ENCODE measurements around the gene TECR. TPM values are rescaled to one million over a fixed set of nuclear protein-coding genes. Genes with fewer than 3 reads are reported as not detected.

The TECR gene
- total RNA-seq (2014; rRNA removed; shearing (Covaris generic)): 188 and 189 TPM in 2 replicates

GRCh38 chr19:14529254-14530004, at the start of gene TECR:
TSS of gene TECR (plus strand) at chr19:14529594. CDS start at chr19:14529697, 103 bp downstream.
- Histone ChIP-seq H3K36me3 (peaks cover 5% of the 10 kb centered on the region; the same call in 1 of the 2 replicates), H3K27ac (peak within 1 kb of the TSS; percentile 84), H3K9me3 (replicated peaks) (no peaks in the 10 kb centered on the region), H3K27me3 (no peaks in the 10 kb centered on the region), H3K4me3 (peak within 1 kb of the TSS; percentile 84), H3K4me1 (peaks cover 7% of the 10 kb centered on the region; the same call in 1 of the 2 replicates)
- DNase-seq: peak; percentile 100

GRCh38 chr19:14479975-14480699, 49.3 kb upstream of the TECR start:
- Histone ChIP-seq H3K4me3 (no peak overlapping the region), H3K9me3 (replicated peaks) (no peaks in the 10 kb centered on the region), H3K27ac (no peak overlapping the region), H3K36me3 (peaks cover 20% of the 10 kb centered on the region), H3K27me3 (no peaks in the 10 kb centered on the region), H3K4me1 (peaks cover 9% of the 10 kb centered on the region)
- DNase-seq: peak; percentile 54 to 73

- H3K9me3 ChIP-seq (replicated peaks): no peaks in the 10 kb centered on the region
- DNase-seq: no peak
- peaks cover 20% of the 10 kb centered on the region for H3K36me3 ChIP-seq
- no peak overlapping the region for H3K27ac ChIP-seq
- H3K4me1 ChIP-seq: peaks cover 7% of the 10 kb centered on the region
- H3K4me3 ChIP-seq: no peak overlapping the region
- no peaks in the 10 kb centered on the region for H3K27me3 ChIP-seq
Measured at GRCh38 chr19:14480700-14481079, 48.7 kb upstream of the TECR start.

GRCh38 chr19:14482172-14482941, 47.0 kb upstream of the TECR start:
- H3K36me3 ChIP-seq: peaks cover 22% of the 10 kb centered on the region
- H3K9me3 ChIP-seq (replicated peaks): no peaks in the 10 kb centered on the region
- no peak overlapping the region for H3K4me3 ChIP-seq
- no peak overlapping the region for H3K27ac ChIP-seq
- peaks cover 6% of the 10 kb centered on the region for H3K4me1 ChIP-seq
- DNase-seq: no peak
- H3K27me3 ChIP-seq: no peaks in the 10 kb centered on the region

GRCh38 chr19:14487370-14488125, 41.8 kb upstream of the TECR start:
- Histone ChIP-seq H3K36me3 (peaks cover 13% of the 10 kb centered on the region), H3K27ac (no peak overlapping the region), H3K4me3 (no peak overlapping the region), H3K9me3 (replicated peaks) (no peaks in the 10 kb centered on the region), H3K4me1 (no peaks in the 10 kb centered on the region), H3K27me3 (no peaks in the 10 kb centered on the region)
- no peak for DNase-seq

GRCh38 chr19:14492756-14493337, 36.5 kb upstream of the TECR start:
- Histone ChIP-seq H3K9me3 (replicated peaks) (no peaks in the 10 kb centered on the region), H3K36me3 (peaks cover 10% of the 10 kb centered on the region), H3K27me3 (no peaks in the 10 kb centered on the region), H3K4me1 (no peaks in the 10 kb centered on the region), H3K4me3 (no peak overlapping the region), H3K27ac (no peak overlapping the region)
- no peak for DNase-seq

GRCh38 chr19:14494411-14494810, 35.0 kb upstream of the TECR start:
- Histone ChIP-seq H3K27ac (no peak overlapping the region), H3K36me3 (peaks cover 5% of the 10 kb centered on the region), H3K27me3 (no peaks in the 10 kb centered on the region), H3K9me3 (replicated peaks) (no peaks in the 10 kb centered on the region), H3K4me3 (no peak overlapping the region), H3K4me1 (no peaks in the 10 kb centered on the region)
- no peak for DNase-seq

GRCh38 chr19:14494910-14495671, 34.3 kb upstream of the TECR start:
- no peaks in the 10 kb centered on the region for H3K27me3 ChIP-seq
- no peaks in the 10 kb centered on the region for H3K9me3 ChIP-seq (replicated peaks)
- peak overlapping the region; percentile 62 for H3K4me3 ChIP-seq
- H3K36me3 ChIP-seq: peaks cover 5% of the 10 kb centered on the region
- no peak overlapping the region for H3K27ac ChIP-seq
- no peak for DNase-seq
- H3K4me1 ChIP-seq: no peaks in the 10 kb centered on the region

- Histone ChIP-seq H3K4me1 (no peaks in the 10 kb centered on the region), H3K27ac (no peak overlapping the region), H3K27me3 (no peaks in the 10 kb centered on the region), H3K36me3 (peaks cover 5% of the 10 kb centered on the region), H3K9me3 (replicated peaks) (no peaks in the 10 kb centered on the region), H3K4me3 (peak overlapping the region; percentile 62)
- peak in 1 of 2 experiments; percentile 38 for DNase-seq
Measured at GRCh38 chr19:14495672-14496028, 33.7 kb upstream of the TECR start.

GRCh38 chr19:14496029-14496833, 33.2 kb upstream of the TECR start, which contains the start of gene GIPC1:
TSS of gene GIPC1 (minus strand) at chr19:14496127. CDS start at chr19:14482976, 13,151 bp downstream.
- no peaks in the 10 kb centered on the region for H3K4me1 ChIP-seq
- peak within 1 kb of the TSS; percentile 62 for H3K4me3 ChIP-seq
- no peaks in the 10 kb centered on the region for H3K27me3 ChIP-seq
- no peaks in the 10 kb centered on the region for H3K9me3 ChIP-seq (replicated peaks)
- peak; percentile 99 to 100 for DNase-seq
- peaks cover 5% of the 10 kb centered on the region for H3K36me3 ChIP-seq
- H3K27ac ChIP-seq: no peak within 1 kb of the TSS

GRCh38 chr19:14496834-14497227, 32.6 kb upstream of the TECR start:
- Histone ChIP-seq H3K4me3 (peak overlapping the region; percentile 62), H3K27me3 (no peaks in the 10 kb centered on the region), H3K9me3 (replicated peaks) (no peaks in the 10 kb centered on the region), H3K36me3 (no peaks in the 10 kb centered on the region; the same call in 1 of the 2 replicates), H3K27ac (no peak overlapping the region), H3K4me1 (no peaks in the 10 kb centered on the region)
- DNase-seq: no peak

- DNase-seq: no peak
- Histone ChIP-seq H3K9me3 (replicated peaks) (no peaks in the 10 kb centered on the region), H3K4me3 (no peak overlapping the region), H3K36me3 (no peaks in the 10 kb centered on the region; the same call in 1 of the 2 replicates), H3K27ac (no peak overlapping the region), H3K4me1 (no peaks in the 10 kb centered on the region), H3K27me3 (peaks cover 3% of the 10 kb centered on the region; the same call in 1 of the 2 replicates)
Measured at GRCh38 chr19:14497228-14497921, 32.0 kb upstream of the TECR start.

Data from SJCRH30 (cell line).